Fibroblast of peridontal ligament (primary cell): Measurements from ENCODE around the gene RAB11FIP4.
"Not testable (repeated sequence)": the region's sequence is repeated elsewhere in the genome, so short reads cannot be mapped to it uniquely, and the experiment has no call there.

Experiments used
- DNase-seq: peaks from one replicate; pipeline ENCODE4 v3.0.0-alpha.2; 2010; ENCODE audit errors: extremely low read depth

The RAB11FIP4 gene

GRCh38 chr17:31431852-31432658 lies 40.6 kb downstream of the RAB11FIP4 start:
- no peak for DNase-seq

- no peak for DNase-seq
These were observed 41.8 kb downstream of the RAB11FIP4 start for GRCh38 chr17:31433091-31433790.

GRCh38 chr17:31433811-31434726 lies 42.6 kb downstream of the RAB11FIP4 start:
- no peak for DNase-seq

- no peak for DNase-seq
These were observed 43.2 kb downstream of the RAB11FIP4 start for GRCh38 chr17:31434727-31435050.

- DNase-seq = no peak
These were observed 44.1 kb downstream of the RAB11FIP4 start for GRCh38 chr17:31435581-31435980.

GRCh38 chr17:31437720-31438400 lies 46.4 kb downstream of the RAB11FIP4 start:
- no peak for DNase-seq

GRCh38 chr17:31439716-31440115 lies 48.2 kb downstream of the RAB11FIP4 start:
- DNase-seq = no peak

- DNase-seq = no peak
These were observed 50.8 kb downstream of the RAB11FIP4 start for GRCh38 chr17:31442276-31442675.

- DNase-seq = not testable (repeated sequence)
These were observed 51.4 kb downstream of the RAB11FIP4 start for GRCh38 chr17:31442856-31443255.

- no peak for DNase-seq
These were observed 51.9 kb downstream of the RAB11FIP4 start for GRCh38 chr17:31443386-31443785.

- DNase-seq = no peak
These were observed 52.6 kb downstream of the RAB11FIP4 start for GRCh38 chr17:31444026-31444425.

GRCh38 chr17:31446195-31446967 lies 54.9 kb downstream of the RAB11FIP4 start:
- DNase-seq = no peak

- DNase-seq = peak; percentile 80
These were observed 57.1 kb downstream of the RAB11FIP4 start for GRCh38 chr17:31448467-31449077.

- no peak for DNase-seq
These were observed 57.6 kb downstream of the RAB11FIP4 start for GRCh38 chr17:31449111-31449510.

GRCh38 chr17:31449746-31450145 lies 58.3 kb downstream of the RAB11FIP4 start:
- no peak for DNase-seq

GRCh38 chr17:31452101-31452500 lies 60.6 kb downstream of the RAB11FIP4 start:
- DNase-seq = no peak

GRCh38 chr17:31452561-31453110 lies 61.2 kb downstream of the RAB11FIP4 start:
- DNase-seq = no peak

GRCh38 chr17:31453896-31454295 lies 62.4 kb downstream of the RAB11FIP4 start:
- DNase-seq = no peak

- DNase-seq = no peak
These were observed 65.3 kb downstream of the RAB11FIP4 start for GRCh38 chr17:31456814-31457213.
